CD14-positive monocyte (primary cell): ENCODE measurements around the gene CYP2W1. TPM values are rescaled to one million over a fixed set of nuclear protein-coding genes. Genes with fewer than 3 reads are reported as not detected.

Experiments used
- DNase-seq, 3 donors: peaks; one replicate each; pipeline ENCODE4 v3.0.0-alpha.2; 2011 to 2022
- H2AFZ ChIP-seq: 2 replicates; pipeline ENCODE4 v1.6.0; 2012; ENCODE audit warnings: mild to moderate bottlenecking, low read depth, low read length, inconsistent platforms; ENCODE audit not compliant: insufficient read depth, poor library complexity, severe bottlenecking
- H3K27ac ChIP-seq, 2 donors: 1 replicate in 1 of 2; 2 replicates in 1 of 2; pipeline ENCODE4 v1.5.1; 2012 to 2013; ENCODE audit warnings: low read length in 2 of 2, control low read depth in 1 of 2, inconsistent platforms in 1 of 2, low read depth in 1 of 2, mild to moderate bottlenecking in 1 of 2
- H3K27me3 ChIP-seq, 2 donors: one replicate each; pipeline versions ENCODE4 v1.6.0 to v1.6.1; 2011 to 2013; ENCODE audit warnings: low read length in 2 of 2; ENCODE audit not compliant: control insufficient read depth in 2 of 2, insufficient read depth in 2 of 2
- H3K36me3 ChIP-seq, 2 donors: replicated peaks in 1 of 2; 1 replicate in 1 of 2; 2 replicates in 1 of 2; pipeline versions ENCODE4 v1.5.1 to v1.6.1; 2012 to 2013; ENCODE audit warnings: low read length in 2 of 2, control low read depth in 1 of 2, inconsistent platforms in 1 of 2, mild to moderate bottlenecking in 1 of 2; ENCODE audit not compliant: insufficient read depth in 2 of 2, control insufficient read depth in 1 of 2
- H3K4me1 ChIP-seq, 2 donors: 1 replicate in 1 of 2; 2 replicates in 1 of 2; pipeline versions ENCODE4 v1.5.1 to v1.6.1; 2012 to 2013; ENCODE audit warnings: low read length in 2 of 2, control low read depth in 1 of 2, inconsistent platforms in 1 of 2, mild to moderate bottlenecking in 1 of 2, moderate library complexity in 1 of 2; ENCODE audit not compliant: insufficient read depth in 2 of 2, control insufficient read depth in 1 of 2
- H3K4me2 ChIP-seq: replicated peaks from 2 replicates; pipeline ENCODE3; 2012; ENCODE audit warnings: low read length, moderate library complexity, mild to moderate bottlenecking; ENCODE audit not compliant: poor library complexity, severe bottlenecking; ENCODE audit errors: extremely low read depth
- H3K4me3 ChIP-seq, 3 experiments: fragments of 200-600 bp in 1 of 3; sonication (generic) in 1 of 3; replicated peaks in 1 of 3; 1 replicate in 2 of 3; 2 replicates in 1 of 3; pipeline ENCODE4 v1.5.1; 2011 to 2013; ENCODE audit warnings: low read length in 3 of 3, mild to moderate bottlenecking in 3 of 3, control low read depth in 2 of 3, low read depth in 2 of 3, inconsistent platforms in 1 of 3, moderate library complexity in 1 of 3
- H3K79me2 ChIP-seq: 2 replicates; pipeline ENCODE4 v1.6.0; 2012; ENCODE audit warnings: mild to moderate bottlenecking, control low read depth, inconsistent platforms, low read length, moderate library complexity; ENCODE audit not compliant: insufficient read depth
- H3K9ac ChIP-seq: 2 replicates; pipeline ENCODE4 v1.6.0; 2017; ENCODE audit warnings: low read length, mild to moderate bottlenecking; ENCODE audit not compliant: insufficient read depth, poor library complexity, severe bottlenecking
- H3K9me3 ChIP-seq, 2 donors: replicated peaks in 1 of 2; 1 replicate in 1 of 2; 2 replicates in 1 of 2; pipeline versions ENCODE4 v1.5.1 to v1.6.1; 2012 to 2013; ENCODE audit warnings: low read length in 2 of 2, control low read depth in 1 of 2; ENCODE audit not compliant: control insufficient read depth in 1 of 2, insufficient read depth in 1 of 2
- H4K20me1 ChIP-seq: 2 replicates; pipeline ENCODE4 v1.6.0; 2012; ENCODE audit warnings: mild to moderate bottlenecking, low read length, control low read depth, moderate library complexity; ENCODE audit not compliant: insufficient read depth
- H3K27ac Mint-ChIP-seq, 7 donors: one replicate each; pipeline ENCODE4 v1.8.0; 2020; ENCODE audit warnings: mild to moderate bottlenecking in 7 of 7, mixed read lengths in 7 of 7, moderate library complexity in 6 of 7, inconsistent platforms in 2 of 7
- H3K27me3 Mint-ChIP-seq, 3 donors: one replicate each; pipeline ENCODE4 v1.8.0; 2021 to 2022; ENCODE audit warnings: low read depth in 3 of 3, mild to moderate bottlenecking in 3 of 3, mixed read lengths in 3 of 3, moderate library complexity in 3 of 3, inconsistent platforms in 1 of 3
- H3K36me3 Mint-ChIP-seq, 2 donors: one replicate each; pipeline ENCODE4 v1.8.0; 2020; ENCODE audit warnings: mixed read lengths in 2 of 2, inconsistent platforms in 1 of 2, mild to moderate bottlenecking in 1 of 2
- H3K4me1 Mint-ChIP-seq: one replicate; pipeline ENCODE4 v1.8.0; 2020; ENCODE audit warnings: mild to moderate bottlenecking, mixed read lengths
- H3K4me3 Mint-ChIP-seq, 2 donors: one replicate each; pipeline ENCODE4 v1.8.0; 2020; ENCODE audit warnings: mild to moderate bottlenecking in 2 of 2, mixed read lengths in 2 of 2, moderate library complexity in 1 of 2
- H3K9me3 Mint-ChIP-seq, 7 donors: one replicate each; pipeline ENCODE4 v1.8.0; 2020 to 2022; ENCODE audit warnings: mixed read lengths in 7 of 7, mild to moderate bottlenecking in 6 of 7, moderate library complexity in 6 of 7, inconsistent platforms in 2 of 7
- CTCF ChIP-seq: fragments of 200-600 bp; IDR thresholded peaks from one replicate; pipeline ENCODE4 v1.8.0; 2022; ENCODE audit warnings: antibody characterized with exemption, mild to moderate bottlenecking
- WGBS: methylation state at CpG from one replicate; pipeline ENCODE4 v1.1.5; 2013; ENCODE audit warnings: missing lambda C conversion rate; ENCODE audit not compliant: insufficient coverage; 5-methylcytosine and 5-hydroxymethylcytosine counted together
- intact Hi-C, 2 donors: fragments of 100-400 bp; cut with micrococcal nuclease; formaldehyde crosslinking; loops; one replicate each; pipeline versions ENCODE4 v1.15.0 to v1.15.1; 2023
- polyA plus RNA-seq, 3 donors: library from polyadenylated mRNA; depleted of rRNA in 1 of 3; unstranded in 2 of 3; stranded (reverse) in 1 of 3; fragments of 300-500 nt in 2 of 3; fragments of >200 nt in 1 of 3; fragmentation: Illumina TruSeq in 2 of 3; gene quantifications; 1 replicate in 2 of 3; 2 replicates in 1 of 3; pipeline ENCODE4 v1.2.3, GENCODE V29; 2012 to 2021

The CYP2W1 gene
- polyA plus RNA-seq, 3 donors, result not detected

GRCh38 chr7:1024876-1025742 is 42.1 kb downstream of the CYP2W1 start:
- H3K4me3 Mint-ChIP-seq, result peak overlapping the region in 1 of 2 donors; percentile 42
- WGBS, result 96% methylated on average over 21 of the region's 25 CpGs
- peaks cover 44% of the 10 kb centered on the region for H3K79me2 ChIP-seq
- peak overlapping the region; percentile 6 for H3K9ac ChIP-seq
- no peak for DNase-seq
- H3K4me3 ChIP-seq, result no peak overlapping the region
- no peaks in the 10 kb centered on the region for H3K27me3 ChIP-seq
- peaks cover 25 to 32% (median 29%) of the 10 kb centered on the region in 7 donors for H3K9me3 Mint-ChIP-seq
- peaks cover 20 to 31% of the 10 kb centered on the region in 2 donors for H3K9me3 ChIP-seq
- TF ChIP-seq CTCF, result no peak
- peaks cover 43 to 62% of the 10 kb centered on the region in 2 donors for H3K4me1 ChIP-seq
- peaks cover 26 to 52% of the 10 kb centered on the region in 2 donors for H3K36me3 Mint-ChIP-seq
- H2AFZ ChIP-seq, result no peak overlapping the region
- intact Hi-C loops, result no loop called here
- peak overlapping the region in 1 of 7 donors; percentile 7 for H3K27ac Mint-ChIP-seq
- peak overlapping the region in 1 of 2 donors; percentile 0 for H3K27ac ChIP-seq
- peak overlapping the region; percentile 33 for H3K4me2 ChIP-seq
- peaks cover 9 to 31% of the 10 kb centered on the region in 2 donors for H3K36me3 ChIP-seq
- peaks cover 62% of the 10 kb centered on the region for H4K20me1 ChIP-seq
- H3K27me3 Mint-ChIP-seq, result peaks cover 2 to 4% (median 4%) of the 10 kb centered on the region in 3 donors
- peaks cover 41% of the 10 kb centered on the region for H3K4me1 Mint-ChIP-seq

- peaks cover 9 to 30% of the 10 kb centered on the region in 2 donors for H3K36me3 ChIP-seq
- no peak overlapping the region for H3K4me3 ChIP-seq
- peak overlapping the region; percentile 88 for H3K4me2 ChIP-seq
- H3K27me3 ChIP-seq, result no peaks in the 10 kb centered on the region
- peaks cover 53% of the 10 kb centered on the region for H4K20me1 ChIP-seq
- intact Hi-C loops, result no loop called here
- H3K4me3 Mint-ChIP-seq, result peak overlapping the region in 1 of 2 donors; percentile 30
- H3K9me3 Mint-ChIP-seq, result peaks cover 18 to 27% (median 21%) of the 10 kb centered on the region in 7 donors
- H2AFZ ChIP-seq, result no peak overlapping the region
- peaks cover 44% of the 10 kb centered on the region for H3K4me1 Mint-ChIP-seq
- TF ChIP-seq CTCF, result no peak
- peaks cover 49 to 68% of the 10 kb centered on the region in 2 donors for H3K4me1 ChIP-seq
- peak overlapping the region in 1 of 7 donors; percentile 46 for H3K27ac Mint-ChIP-seq
- peaks cover 15 to 23% of the 10 kb centered on the region in 2 donors for H3K9me3 ChIP-seq
- DNase-seq, result no peak
- no peak overlapping the region for H3K9ac ChIP-seq
- peaks cover 26 to 46% of the 10 kb centered on the region in 2 donors for H3K36me3 Mint-ChIP-seq
- peaks cover 44% of the 10 kb centered on the region for H3K79me2 ChIP-seq
- 95% methylated on average over 31 of the region's 31 CpGs for WGBS
- H3K27me3 Mint-ChIP-seq, result peaks cover 2 to 4% (median 4%) of the 10 kb centered on the region in 3 donors
- no peak overlapping the region for H3K27ac ChIP-seq
Measured at GRCh38 chr7:1025743-1026581, 43.0 kb downstream of the CYP2W1 start.
